HG03520 (cell line): ENCODE measurements around the gene KRTAP12-4.
"Not testable (repeated sequence)": the region's sequence is repeated elsewhere in the genome, so short reads cannot be mapped to it uniquely, and the experiment has no call there.

Experiments used
- ATAC-seq: cut with Tn5 transposase; IDR thresholded peaks from one replicate; pipeline ENCODE4 v1.9.1; 2021; ENCODE audit warnings: mild to moderate bottlenecking, moderate library complexity; ENCODE audit not compliant: unreplicated experiment

KRTAP12-4 gene

DNA sequence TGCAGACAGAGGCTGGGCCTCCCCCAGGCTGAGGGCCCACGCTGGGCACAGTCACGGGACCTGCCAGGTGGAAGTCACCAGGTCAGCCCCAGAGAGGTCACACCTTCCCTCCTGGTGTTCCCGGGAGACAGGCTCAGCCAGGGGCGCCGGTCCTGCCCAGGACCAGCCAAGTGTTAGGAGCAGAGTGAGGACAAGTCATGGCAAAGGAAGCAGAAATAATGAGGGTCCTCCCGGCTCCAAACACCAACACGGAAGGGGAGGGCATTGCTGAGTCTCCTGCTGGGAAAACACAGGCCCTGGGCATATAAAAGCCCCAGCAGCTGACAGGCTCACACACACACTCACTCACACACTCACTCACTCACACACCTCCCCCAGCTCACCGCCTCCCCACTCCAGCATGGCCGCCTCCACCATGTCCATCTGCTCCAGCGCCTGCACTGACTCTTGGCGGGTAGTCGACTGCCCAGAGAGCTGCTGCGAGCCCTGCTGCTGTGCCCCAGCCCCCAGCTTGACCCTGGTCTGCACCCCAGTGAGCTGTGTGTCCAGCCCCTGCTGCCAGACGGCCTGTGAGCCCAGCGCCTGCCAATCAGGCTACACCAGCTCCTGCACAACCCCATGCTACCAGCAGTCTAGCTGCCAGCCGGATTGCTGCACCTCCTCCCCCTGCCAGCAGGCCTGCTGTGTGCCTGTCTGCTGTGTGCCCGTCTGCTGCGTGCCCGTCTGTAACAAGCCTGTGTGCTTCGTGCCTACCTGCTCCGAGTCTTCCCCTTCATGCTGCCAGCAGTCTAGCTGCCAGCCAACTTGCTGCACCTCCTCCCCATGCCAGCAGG is 17.2 kb downstream of the KRTAP12-4 start, which contains the start of gene KRTAP10-10:
KRTAP10-10 (plus strand) TSS at position 339 of the 833 bp plus-strand sequence; CDS start at position 401, 62 bp downstream.
- ATAC-seq, result no peak

DNA sequence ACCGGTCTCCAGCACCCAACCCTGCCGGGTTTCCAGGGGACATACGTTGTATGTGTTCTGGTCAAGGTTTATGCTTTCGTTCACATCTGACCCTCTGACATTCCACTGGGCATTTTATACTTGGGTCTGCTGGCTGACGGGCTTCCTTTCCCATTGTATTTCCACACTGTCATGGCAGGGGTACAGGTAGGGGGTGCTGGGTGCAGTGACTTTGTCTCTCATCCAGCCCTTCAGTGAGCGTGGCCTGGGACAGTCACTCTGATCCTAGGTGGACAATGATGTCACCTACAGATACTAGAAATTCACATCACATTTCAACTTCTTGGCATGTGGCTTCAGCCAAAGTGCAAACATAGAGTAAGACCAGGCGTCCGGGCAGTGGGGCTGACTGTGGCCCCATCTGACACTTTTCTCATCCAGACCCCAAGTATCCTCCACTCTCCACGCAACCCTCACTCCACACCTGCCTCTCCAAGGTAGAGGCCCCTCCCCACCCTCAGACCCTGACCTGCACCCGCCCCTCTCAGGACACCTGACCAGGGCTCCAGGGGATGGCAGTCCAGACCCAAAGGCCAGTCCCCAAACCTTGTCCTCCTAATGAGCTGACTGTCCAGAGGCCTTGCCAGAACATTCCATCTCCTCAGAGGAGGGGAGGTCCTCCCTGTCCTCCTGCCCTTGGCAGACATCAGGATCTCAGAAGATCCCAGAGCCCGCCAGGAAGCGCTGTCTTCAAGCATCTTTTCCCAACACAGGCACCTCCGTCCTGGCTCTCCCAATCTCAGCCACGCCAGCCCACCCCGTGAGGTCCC is 18.0 kb downstream of the KRTAP12-4 start:
- no peak for ATAC-seq

DNA sequence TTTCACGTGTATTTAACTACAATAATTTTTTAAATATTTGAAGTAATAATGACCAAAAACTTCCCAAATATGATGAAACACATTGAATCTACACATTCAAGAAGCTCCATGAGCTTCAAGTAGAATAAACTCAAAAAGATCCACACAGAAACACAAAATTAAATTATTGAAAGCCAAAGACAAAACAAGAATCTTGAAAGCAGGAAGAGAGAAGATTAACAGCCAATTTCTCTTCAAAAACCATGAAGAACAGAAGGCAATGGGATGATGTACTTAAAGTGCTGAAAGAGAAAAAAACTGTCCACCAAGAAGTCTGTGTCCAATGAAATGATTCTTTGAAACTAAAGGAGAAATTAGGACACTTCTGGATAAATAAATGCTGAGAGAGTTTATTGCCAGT is 22.4 kb downstream of the KRTAP12-4 start:
- ATAC-seq, result no peak

DNA sequence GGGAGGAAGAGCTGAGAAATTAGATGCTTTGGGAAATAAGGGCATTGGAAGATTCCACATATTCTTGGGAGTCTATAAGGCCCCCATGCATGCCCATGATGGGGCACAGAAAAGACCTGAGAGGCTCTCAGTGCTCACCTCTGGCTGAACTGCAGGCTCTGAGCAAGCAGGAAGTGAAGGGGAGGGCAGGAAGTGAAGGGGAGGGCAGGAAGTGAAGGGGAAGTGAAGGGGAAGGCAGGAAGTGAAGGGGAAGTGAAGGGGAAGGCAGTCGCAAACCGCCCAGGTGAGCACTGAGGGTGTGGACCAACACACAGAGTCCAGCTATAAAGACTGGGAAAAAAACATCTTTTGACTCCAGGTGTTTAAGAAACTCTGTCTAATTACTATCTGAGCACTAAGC is 24.0 kb downstream of the KRTAP12-4 start:
- ATAC-seq, result no peak

DNA sequence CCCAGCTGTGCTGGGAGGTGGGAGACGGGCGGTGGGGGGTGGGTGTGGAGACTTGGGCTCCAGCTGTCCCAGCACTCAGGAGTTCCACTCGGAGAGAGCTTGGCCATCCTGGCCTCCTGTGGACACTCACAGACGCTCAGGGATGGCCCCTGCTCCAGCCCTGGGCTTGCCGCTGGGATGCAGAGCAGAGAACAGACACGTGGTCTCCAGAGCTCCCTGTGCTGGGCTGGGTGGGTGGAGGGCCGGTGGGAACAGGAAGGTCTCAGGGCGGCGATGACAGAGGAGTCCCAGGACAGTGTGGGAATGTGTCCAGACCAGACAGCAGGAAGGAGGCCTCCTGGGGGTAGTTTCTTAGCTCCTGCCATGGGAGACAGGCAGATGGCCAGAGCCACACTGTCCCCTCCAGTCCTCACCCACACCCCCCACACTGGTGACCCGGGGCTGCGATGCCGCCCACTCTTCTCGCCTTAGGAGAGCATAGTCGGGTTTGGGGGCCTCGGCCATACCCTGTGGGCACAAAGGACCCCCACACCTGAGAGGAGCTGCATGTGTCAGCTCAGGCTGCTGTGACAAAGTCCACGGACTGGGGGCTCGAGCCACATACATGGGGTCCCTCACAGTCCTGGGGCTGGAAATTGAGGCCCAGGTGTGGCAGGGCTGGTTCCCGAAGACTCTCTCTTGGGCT is 25.6 kb downstream of the KRTAP12-4 start:
- no peak for ATAC-seq

DNA sequence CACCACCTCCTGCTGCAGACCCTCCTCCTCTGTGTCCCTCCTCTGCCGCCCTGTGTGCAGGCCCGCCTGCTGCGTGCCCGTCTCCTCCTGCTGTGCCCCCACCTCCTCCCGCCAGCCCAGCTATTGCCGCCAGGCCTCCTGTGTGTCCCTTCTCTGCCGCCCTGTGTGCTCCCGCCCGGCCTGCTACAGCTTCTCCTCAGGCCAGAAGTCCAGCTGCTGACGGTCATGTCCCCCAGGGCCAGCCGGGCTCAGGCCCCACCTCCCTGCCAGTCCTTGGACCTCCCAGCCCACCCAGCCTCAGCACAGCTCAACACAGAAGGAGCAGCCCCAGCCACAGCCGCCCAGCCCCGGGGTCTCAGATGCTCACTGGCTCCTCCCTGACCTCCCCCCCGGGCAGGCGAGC is 26.6 kb downstream of the KRTAP12-4 start:
- not testable (repeated sequence) for ATAC-seq

DNA sequence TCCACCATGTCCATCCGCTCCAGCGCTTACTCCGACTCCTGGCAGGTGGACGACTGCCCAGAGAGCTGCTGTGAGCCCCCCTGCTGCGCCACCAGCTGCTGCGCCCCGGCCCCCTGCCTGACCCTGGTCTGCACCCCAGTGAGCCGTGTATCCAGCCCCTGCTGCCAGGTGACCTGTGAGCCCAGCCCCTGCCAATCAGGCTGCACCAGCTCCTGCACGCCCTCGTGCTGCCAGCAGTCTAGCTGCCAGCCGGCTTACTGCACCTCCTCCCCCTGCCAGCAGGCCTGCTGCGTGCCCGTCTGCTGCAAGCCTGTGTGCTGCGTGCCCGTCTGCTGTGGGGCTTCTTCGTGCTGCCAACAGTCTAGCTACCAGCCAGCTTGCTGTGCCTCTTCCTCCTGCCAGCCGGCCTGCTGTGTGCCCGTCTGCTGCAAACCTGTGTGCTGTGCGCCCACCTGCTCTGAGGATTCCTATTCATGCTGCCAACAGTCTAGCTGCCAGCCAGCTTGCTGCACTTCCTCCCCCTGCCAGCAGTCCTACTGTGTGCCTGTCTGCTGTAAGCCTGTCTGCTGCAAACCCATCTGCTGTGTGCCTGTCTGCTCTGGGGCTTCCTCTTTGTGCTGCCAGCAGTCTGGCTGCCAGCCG is 27.2 kb downstream of the KRTAP12-4 start:
- not testable (repeated sequence) for ATAC-seq

DNA sequence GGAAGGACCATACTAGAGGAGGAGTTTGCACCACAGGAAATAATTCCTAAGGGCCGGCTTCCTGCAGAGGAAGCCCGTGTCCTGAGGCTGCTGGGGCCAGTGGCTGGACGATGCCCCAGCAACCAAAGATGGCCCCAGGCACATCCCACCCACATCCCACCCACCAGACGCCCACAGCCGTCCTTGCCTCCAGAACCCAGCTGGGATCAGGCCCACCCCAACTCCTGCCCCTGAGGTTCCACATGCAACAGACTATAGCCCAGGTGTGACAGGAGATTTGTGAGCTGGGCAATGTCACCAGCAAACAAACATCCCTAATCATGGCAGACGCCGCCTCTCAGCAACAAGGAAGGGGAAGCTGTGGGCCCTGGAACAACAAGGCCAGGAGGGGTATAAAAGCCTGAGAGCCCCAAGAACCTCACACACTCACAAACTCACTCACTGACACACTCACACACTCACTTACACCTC is 27.8 kb downstream of the KRTAP12-4 start, which contains the start of gene KRTAP10-9:
KRTAP10-9 (plus strand) TSS at position 421 of the 471 bp plus-strand sequence. CDS start 79 bp downstream, outside the sequence.
- no peak for ATAC-seq

DNA sequence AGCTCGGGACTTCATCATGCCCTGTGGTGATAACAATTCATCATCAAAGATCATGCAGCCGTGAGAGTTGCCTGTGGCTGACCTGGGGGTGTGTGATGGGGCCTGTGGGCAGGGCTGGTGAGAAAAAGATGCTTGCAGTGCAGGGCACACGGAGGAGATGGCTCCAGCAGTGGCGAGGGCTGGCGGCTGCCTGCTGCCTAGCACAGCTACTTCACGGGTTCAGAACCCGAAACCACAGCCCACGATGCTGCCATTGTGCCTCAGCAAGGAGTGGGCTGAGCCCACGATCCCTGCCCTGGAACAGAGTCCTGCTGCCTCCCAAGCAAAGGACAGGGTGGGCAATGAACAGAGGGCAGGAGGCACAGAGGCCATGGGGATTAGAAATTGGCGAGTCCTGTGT is 28.2 kb downstream of the KRTAP12-4 start:
- ATAC-seq, result no peak

DNA sequence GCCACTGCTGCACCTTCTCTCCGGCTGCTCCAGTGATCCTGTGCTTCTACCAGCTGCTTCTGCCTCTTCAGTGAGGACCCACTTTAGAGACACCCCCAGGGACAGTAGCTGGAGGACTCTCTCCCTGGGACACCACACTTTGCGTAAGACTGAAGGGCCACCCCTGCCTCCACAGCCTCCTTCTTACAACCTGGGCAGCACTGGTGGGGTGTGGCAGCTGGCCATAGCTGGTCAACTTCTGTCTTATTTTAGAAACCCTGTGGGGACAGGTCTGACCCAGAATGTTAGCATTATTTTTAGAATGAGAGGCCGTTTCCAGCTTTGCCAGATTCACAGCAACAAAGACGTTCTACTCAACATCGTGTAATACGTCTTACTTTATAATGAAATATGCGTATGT is 28.7 kb downstream of the KRTAP12-4 start:
- no peak for ATAC-seq

DNA sequence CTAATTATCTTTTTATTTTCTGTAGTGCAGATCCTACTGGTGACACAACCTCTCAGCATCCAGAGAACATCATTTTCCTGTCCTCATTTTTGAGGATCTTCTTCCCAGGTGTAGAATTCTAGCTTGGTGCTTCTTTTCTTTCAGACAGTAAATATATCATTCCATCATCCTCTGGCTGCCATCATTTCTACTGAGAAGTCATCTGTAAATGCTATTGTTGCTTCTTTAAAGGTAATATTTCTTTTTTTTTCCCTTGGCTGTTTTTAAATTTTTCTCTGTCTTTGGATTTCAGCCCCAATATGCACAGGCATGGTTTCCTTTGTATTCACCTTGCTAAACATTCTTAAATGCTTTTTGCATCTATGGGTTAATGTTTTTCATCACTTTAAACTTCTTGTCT is 30.9 kb downstream of the KRTAP12-4 start:
- ATAC-seq, result no peak

DNA sequence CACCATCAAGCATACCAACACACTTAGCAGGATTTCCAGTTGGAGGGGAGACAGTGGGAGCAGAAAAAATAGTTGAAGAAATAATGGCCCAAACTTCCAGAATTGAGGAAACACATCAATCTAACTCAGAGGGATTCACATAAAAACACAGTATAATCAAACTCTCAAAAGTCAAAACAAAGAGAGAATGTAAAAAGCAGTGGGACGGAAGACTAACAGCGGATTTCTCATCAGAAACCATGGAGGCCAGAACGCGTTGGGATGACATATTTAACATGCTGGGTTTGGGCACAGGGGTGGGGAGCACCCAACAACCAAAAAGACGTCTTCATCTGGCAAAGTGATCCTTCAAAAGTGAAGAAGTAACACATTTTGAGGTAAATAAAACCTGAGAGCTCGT is 34.6 kb downstream of the KRTAP12-4 start:
- ATAC-seq, result no peak

DNA sequence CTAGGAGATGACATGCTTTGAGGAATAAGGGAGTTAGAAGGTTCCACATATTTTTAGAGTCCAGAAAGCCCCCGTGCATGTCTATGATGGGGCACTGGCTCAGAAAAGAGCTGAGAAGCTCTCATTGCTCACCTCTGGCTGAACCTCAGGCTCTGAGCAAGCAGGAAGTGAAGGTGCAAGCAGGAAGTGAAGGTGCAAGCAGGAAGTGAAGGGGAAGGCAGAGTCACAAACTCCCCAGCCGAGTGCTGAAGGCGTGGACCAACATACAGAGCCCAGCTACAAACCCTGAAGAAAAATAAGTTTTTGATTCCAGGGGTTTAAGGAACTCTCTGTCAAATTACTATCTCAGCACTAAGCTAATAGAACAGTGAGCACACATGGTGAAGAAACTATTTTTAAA is 35.5 kb downstream of the KRTAP12-4 start:
- ATAC-seq, result no peak

DNA sequence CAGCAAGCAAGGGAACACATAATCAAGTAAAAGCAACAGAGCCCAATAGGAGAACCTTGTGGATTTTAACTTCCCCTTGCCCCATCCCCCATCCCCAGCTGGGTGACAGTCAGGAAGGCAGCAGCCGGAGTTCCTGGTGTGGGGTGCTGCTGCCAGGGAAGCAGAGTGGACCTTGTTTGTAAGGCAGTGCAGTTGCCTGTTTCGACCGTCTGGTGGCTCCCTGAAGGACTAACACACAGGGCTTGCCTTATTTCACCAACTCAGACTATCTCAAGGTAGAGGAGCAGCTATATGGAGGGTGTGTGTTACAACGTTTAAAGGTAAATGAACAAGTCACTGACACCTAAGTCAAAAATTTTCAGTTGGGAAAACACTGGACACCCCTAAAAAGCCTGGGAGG is 36.0 kb downstream of the KRTAP12-4 start:
- ATAC-seq, result no peak

DNA sequence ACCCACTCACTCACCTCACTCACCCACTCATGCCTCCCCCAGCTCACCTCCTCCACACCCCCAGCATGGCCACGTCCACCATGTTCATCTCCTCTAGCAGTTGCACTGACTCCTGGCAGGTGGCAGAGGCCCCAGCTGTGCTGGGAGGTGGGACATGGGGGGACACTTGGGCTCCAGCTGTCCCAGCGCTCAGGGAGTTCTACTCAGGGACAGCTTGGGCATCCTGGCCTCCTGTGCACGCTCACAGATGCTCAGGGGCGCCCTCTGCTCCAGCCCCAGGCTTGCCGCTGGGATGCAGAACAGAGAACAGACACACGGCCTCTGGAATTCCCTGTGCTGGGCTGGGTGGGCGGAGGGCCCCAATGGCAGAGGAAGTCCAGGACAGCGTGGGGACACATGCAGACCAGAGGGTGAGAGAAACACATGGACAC is 37.4 kb downstream of the KRTAP12-4 start:
- ATAC-seq, result no peak

DNA sequence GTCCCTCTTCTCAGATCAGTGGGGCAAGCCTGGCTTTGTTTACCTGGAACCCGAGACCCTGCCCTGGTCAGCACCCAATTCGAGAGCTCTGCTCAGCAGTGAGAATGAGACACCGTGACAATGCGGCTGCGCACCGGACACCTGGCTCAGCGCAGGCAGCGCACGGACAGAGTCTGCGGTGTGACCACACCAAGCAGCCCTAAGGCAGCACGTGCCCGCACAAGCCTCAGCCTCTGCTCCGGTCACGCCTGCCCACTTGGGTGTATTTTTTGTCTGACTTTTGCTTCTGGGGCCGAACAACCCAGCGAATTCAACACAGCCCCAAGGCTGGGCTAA is 37.9 kb downstream of the KRTAP12-4 start:
- no peak for ATAC-seq

DNA sequence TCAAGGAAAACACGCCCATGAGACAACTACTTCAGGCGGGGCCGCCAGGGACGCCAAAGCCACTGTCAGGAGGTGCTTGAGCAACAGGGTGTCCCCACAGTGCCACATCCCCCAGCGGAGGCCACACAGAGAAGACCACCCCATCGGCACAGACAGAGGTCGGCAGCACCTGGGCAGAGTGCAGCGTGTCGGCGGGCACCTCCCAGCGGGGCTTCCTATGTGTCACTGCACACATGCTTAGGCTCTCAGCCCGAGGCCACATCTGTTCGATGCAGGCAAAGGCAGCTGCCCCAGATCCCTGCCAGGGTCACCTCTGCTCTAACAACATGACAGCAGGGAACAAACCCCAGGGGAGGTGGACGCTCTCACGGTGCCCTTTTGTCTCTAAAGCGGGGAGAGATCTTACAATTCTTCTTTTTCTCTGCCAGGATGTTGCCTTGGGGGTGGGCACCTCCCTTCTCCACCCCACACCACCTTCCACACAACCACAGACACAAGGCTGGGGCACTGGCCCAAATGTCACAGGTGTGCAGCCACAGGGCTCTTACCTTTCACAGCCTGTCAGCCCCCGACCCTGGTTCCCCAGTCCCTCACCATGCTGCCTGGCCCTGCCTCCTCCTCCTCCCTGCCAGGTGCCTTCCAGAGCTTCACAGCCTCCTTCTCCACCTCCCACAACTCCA is 38.4 kb downstream of the KRTAP12-4 start:
- no peak for ATAC-seq

DNA sequence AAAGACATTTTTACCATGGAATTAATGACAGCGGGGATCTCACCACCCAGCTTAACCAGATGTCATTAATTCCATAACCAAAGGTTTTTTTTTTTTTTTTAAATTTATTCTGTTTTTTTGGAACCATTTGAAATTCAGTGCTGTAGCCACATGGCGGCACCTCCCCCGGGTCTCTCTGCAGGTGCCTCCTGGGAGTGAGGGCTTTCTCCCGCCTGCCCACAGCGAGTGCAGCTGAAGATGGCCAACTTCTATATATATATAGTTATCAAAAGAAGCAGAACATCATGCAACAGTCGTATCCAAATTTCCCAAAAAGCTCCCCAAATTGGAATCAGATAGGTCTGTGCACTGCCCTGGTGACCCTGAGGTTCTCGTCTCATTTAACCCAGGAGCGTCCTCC is 39.0 kb downstream of the KRTAP12-4 start:
- ATAC-seq, result no peak

DNA sequence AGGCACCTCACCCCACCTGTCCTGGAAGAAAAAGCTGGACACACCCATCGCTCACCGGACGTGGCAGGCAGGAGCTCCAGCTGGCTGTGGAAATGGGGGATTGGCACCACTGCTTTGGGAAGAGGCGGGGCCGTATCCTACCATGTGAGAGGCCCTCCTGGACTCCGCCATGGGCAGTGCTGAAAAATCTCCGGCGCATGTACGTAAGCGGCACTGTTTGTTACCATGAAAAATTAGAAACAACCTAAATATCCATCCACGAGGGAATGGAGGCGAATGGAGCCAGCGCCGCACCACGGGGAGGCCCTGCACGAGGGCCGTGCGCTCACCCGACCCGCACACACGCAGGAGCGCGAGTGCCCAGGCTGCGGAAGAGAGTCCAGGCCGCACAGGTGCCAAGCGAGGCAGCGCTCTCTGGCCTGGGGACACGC is 39.5 kb downstream of the KRTAP12-4 start:
- ATAC-seq, result no peak

DNA sequence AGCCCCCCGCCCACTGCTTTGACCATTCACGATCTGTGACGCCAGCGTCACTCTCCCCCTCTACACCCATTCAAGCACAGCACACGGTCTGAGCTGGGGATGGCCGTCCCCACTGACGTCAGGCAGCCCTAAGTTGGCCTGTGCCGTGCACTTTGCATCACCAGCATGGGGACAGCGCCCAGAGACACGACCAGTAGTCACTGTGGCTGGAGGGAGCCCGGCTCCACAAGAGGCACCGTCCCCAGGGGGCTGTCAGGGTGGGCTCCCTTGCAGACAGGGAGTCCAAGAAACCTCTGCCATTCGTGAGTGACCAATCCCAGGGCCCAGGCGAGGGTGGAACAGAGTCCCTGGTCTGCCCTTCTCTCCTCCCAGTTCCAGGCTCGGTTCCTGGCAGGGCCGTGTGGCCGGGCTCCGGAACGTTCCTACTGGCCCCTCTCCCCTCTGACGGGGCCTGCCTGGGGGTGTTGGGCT is 40.3 kb downstream of the KRTAP12-4 start:
- no peak for ATAC-seq
